Glomerular visceral epithelial cell (primary cell): Measurements from ENCODE around the gene ABCD4.
A peak's percentile ranks its signal among the peaks of the same experiment; 100 is the strongest.

Experiments used
- DNase-seq: peaks from one replicate; pipeline ENCODE4 v3.0.0-alpha.2; 2016; ENCODE audit errors: extremely low spot score

ABCD4 gene

GRCh38 chr14:74259513-74259912 lies 43.2 kb downstream of the ABCD4 start:
- DNase-seq = no peak

GRCh38 chr14:74258764-74259035 lies 44.0 kb downstream of the ABCD4 start:
- no peak for DNase-seq

GRCh38 chr14:74257941-74258763 lies 44.6 kb downstream of the ABCD4 start:
- DNase-seq = no peak

GRCh38 chr14:74257078-74257940 lies 45.4 kb downstream of the ABCD4 start:
- DNase-seq = peak; percentile 54

DNA sequence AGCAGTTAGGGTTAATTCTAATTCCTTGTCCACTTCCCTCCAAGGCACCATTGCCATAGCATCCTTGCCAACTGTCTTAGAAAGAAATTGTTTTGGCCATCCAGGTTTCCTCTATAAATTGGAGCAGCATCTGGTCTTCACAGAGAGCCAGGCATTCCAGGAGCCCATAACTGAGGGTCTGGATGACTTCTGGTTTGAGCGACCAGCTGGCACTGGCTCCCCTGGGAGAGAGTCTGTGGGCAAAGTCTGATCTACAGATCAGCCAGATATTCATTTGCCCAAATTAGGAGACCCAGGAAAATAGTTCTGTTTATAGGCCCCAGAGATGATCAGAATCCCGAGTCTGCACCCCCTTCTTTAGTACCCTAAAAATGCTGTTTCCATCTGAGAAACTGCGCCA lies 47.5 kb downstream of the ABCD4 start:
- no peak for DNase-seq

DNA sequence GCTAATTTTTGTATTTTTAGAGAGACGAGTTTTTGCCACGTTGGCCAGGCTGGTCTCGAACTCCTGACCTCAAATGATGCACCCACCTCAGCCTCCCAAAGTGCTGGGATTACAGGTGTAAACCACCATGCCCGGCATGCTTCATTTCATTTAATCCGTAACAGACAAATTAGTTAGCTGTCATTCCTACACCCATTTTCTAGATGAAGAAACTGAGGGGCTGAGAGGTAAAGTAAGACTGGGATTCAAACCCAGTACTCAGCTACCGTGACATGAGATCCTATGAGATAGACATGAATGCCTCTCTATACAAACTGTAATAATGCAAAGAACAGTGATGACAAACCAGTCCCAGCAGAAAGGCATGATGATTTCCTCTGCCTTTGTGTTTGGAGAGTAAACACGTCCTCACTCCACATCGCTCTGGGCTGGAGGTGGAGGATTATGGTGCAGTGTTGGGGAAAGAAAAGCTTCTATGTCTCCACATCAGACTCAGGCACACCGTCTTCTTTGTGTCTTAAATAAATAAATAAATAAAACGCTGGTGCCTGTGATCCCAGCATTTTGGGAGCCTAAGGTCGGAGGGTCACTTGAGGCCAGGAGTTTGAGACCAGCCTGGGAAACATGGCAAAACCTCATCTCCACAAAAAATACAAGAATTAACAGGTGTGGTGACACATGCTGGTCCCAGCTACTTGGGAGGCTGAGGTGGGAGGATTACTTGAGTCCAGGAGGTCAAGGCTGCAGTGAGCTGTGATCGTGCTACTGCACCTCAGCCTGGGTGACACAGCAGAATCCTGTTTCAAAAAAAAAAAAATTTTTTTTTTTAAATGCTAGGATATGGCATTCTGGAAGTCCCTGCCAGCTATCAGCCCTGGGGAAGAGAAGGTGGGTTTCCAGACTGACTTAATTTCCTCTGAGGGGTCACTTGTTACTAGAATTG lies 53.0 kb downstream of the ABCD4 start:
- DNase-seq = no peak

DNA sequence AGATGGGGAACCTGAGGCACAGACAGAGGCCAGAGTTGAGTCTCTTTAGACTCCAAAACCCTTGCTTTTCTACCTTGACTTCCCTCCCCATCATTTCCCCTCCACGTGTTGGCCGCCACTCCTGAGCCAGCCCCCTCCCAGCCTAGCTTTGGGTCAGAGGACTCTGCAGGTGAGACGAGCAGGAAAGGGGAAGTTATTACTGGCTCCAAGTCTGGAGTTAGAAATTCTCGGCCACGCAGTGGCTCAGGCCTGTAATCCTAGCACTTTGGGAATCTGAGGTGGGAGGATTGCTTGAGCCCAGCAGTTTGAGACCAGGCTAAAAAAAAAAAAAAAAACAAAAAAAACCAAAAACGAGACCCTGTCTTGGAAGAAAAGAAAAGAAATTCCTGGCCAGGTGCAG lies 54.7 kb downstream of the ABCD4 start:
- no peak for DNase-seq

DNA sequence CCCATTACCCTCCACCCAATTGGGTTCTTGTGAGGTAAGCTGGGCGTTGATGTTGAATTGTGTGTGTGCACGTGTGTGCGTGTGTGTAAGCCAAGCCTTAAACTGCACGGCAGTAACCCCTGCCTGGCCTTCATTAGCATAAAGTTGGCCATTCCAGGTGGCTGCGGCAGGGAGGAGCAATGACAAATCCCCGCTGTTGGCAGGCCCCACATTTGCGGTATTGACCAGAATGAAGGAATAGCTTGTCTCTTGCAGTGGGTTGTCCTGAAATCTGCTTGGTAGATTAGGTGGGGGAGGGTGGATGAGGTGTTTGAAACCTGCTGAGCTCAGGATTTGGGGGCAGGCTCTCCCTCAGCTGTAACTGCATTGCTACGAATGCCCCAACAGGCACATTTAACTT lies 56.2 kb downstream of the ABCD4 start:
- DNase-seq = no peak

- no peak for DNase-seq
Observed at GRCh38 chr14:74245292-74245691, 57.4 kb downstream of the ABCD4 start.

- no peak for DNase-seq
Observed at GRCh38 chr14:74244115-74244514, 58.6 kb downstream of the ABCD4 start.

GRCh38 chr14:74243051-74243450 lies 59.7 kb downstream of the ABCD4 start:
- no peak for DNase-seq

DNA sequence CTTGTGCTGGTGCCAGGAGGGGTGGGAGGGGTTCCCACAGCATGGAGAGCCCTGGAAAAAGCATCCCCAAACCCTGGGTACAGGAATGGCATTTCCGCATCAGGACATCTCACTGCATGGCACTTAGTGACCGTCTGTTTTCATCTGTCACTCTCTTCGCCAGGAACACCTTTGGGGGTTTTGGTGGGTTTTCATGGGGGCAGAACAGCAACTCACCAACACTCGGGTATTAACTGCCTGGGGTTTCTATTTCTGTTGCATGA lies 60.0 kb downstream of the ABCD4 start:
- no peak for DNase-seq

DNA sequence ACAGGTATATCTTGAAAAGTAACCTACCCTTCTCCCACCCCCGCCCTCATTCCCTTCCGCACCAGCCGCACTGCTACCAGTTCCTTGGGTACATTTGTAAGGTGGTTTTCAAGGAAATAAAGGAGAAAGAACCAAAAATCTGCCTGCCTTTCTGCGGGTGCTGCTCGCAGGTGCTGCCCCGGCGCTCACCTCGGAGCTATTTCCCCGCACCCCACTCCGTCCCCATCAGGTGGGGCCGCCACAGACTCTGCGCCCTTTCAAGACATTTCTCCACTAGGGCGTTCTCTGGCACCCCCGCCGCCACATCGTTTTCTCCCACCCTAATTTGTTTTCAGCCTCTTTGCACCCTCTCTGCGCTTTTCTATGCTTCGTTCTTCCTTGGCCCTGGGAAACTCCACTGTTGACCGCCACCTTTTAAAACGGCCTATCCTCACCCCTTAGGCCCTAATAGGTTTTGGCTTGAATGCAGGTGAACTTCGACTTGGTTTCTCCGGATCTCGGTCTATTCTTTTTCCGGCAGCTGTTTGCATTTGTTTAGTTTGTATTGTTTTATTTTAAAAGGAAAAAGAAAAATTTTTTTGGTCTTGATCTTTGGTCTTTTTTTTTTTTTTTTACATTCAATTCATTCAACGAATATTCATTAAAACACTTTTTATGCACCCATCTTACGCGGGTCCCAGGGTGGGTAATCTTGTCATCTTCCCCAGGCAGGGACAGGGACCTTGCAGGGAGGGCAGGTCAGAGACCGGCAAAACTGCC lies 60.5 kb downstream of the ABCD4 start:
- no peak for DNase-seq

GRCh38 chr14:74241652-74242017 lies 61.1 kb downstream of the ABCD4 start:
- no peak for DNase-seq

GRCh38 chr14:74240794-74241651 lies 61.7 kb downstream of the ABCD4 start:
- no peak for DNase-seq

DNA sequence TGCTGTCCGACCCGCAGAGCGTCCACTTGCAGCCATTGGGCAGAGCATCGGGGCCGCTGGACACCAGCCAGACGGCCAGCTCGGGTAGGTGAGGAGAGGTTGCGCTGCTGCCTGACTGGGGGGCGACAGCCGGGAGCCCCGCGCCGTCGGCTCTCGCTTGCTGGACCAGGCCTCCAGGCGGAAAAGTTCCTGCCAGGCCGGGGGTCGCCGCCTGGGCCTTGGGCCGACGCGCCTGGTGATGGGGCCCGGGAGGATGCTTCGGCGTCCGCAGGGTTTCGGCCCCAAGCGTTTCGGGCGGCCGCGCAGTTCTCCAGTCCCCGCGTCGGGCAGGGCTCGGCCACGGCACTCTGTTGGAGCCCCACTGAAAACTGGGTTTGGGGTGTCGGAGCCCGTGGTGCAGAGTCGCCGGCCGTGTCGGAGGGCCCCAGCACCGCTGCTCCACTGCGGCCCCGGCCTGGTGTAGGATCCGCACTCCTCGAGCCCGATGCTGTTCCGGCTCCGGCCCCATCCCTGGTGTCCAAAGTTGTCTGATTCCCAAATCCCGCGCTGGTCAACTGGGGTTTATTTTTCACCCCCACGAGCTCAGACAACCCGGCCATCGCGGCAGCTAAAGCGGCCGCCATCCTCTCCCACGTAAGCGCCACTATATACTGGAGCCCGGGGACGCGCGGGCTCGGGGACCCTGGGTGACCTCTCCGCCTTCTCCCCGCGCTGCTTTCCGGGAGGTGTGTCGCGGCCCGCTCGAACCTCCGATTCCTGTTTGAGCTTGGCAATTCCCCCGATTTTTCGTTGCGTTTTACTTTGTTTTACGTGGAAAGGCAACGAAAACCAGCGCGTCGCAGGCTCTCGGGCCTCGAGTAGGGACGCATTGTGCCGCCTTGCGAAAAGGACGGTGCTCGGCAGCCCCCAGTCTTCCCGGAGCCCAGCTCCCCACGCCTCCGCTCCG lies 62.6 kb downstream of the ABCD4 start:
- no peak for DNase-seq

DNA sequence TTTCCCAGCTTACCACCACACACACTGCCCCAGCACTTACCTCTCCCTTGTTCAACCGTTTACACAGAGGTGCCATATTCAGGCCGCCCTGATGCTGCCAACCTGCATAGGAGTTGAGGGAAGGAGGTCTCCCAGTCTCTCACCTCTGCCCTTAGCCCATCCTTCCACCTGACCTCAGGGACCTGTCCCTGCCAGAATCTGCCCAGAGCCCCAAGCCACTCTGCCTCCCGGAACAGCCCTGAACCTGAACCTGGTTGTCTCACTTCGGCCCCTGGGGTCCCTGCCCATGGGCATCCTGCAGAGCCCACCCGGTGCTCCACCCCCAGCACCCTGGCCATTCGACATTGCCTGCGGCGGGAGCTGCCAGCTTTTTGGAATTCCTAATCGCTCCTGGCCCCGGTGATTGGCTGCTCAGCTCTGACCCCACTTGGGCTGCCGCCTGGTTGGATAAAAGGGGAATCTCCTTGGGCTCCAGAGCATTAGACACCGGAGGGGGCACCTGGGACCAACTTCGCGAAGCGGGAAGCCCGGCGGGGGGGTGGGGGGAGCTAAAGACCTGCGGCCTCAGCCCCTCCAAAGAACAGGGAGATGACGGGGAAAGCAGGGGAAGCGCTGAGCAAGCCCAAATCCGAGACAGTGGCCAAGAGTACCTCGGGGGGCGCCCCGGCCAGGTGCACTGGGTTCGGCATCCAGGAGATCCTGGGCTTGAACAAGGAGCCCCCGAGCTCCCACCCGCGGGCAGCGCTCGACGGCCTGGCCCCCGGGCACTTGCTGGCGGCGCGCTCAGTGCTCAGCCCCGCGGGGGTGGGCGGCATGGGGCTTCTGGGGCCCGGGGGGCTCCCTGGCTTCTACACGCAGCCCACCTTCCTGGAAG lies 63.5 kb downstream of the ABCD4 start, which contains the start of gene VSX2:
Gene VSX2, plus strand, starts transcription at position 476 of the 874 bp plus-strand sequence. Its CDS starts 113 bp downstream, at position 589.
- DNase-seq = no peak

DNA sequence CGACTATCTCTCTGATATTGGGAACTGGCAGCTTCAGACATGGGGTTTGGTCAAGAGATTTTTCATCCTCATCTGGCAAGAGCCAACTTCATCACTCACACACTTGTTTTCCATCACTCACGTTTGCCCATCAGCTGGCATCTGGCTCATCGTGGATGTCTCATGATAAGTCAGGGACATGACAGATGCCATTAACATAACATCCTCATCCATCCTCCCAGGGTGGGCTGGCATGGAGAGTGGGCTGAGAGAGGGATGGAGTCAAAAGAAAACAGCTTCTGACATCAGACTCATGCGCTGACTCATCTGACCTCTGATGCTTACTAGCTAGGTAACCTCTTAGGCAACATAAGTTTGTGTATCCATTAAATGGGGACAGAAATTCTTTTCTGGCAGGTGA lies 65.3 kb downstream of the ABCD4 start:
- no peak for DNase-seq
